Fibroblast of villous mesenchyme (primary cell): ENCODE measurements around the gene AIMP1. TPM values are rescaled to one million over a fixed set of nuclear protein-coding genes. Genes with fewer than 3 reads are reported as not detected.
"Not testable (repeated sequence)": the region's sequence is repeated elsewhere in the genome, so short reads cannot be mapped to it uniquely, and the experiment has no call there.

Experiments used
- DNase-seq: peaks from one replicate; pipeline ENCODE4 v3.0.0-alpha.2; 2010; ENCODE audit warnings: low read depth
- H3K4me3 ChIP-seq: 2 replicates; pipeline ENCODE4 v1.5.1; 2011; ENCODE audit warnings: low read depth, mild to moderate bottlenecking, low read length
- CTCF ChIP-seq: IDR thresholded peaks from 2 replicates; pipeline ENCODE4 v1.5.1; 2012; ENCODE audit warnings: low read depth, mild to moderate bottlenecking, low read length; ENCODE audit not compliant: insufficient read depth
- total RNA-seq: library from RNA; depleted of rRNA; stranded (reverse); fragments of >200 nt; gene quantifications from 2 replicates; pipeline ENCODE4 v1.2.3, GENCODE V29; 2012

The AIMP1 gene
- total RNA-seq, 1 donor: 27.6 TPM

GRCh38 chr4:106385853-106386393, 69.6 kb downstream of the AIMP1 start:
- H3K4me3 ChIP-seq: no peak overlapping the region
- no peak for TF ChIP-seq CTCF
- DNase-seq: no peak

- H3K4me3 ChIP-seq: no peak overlapping the region
- no peak for DNase-seq
- no peak for TF ChIP-seq CTCF
These were observed 79.2 kb downstream of the AIMP1 start for GRCh38 chr4:106395582-106395981.

- DNase-seq, H3K4me3 ChIP-seq: not testable (repeated sequence)
These were observed 82.5 kb downstream of the AIMP1 start for GRCh38 chr4:106398898-106399297.

Other genes with a start within 250 kb of the AIMP1 start
- gene TBCK, start 341 bp upstream of the AIMP1 start, total RNA-seq: 41.6 and 80.3 TPM in 2 replicates
- not detected in 2 replicates for gene GIMD1, start 52.2 kb downstream of the AIMP1 start, total RNA-seq